SK-N-MC (cell line): ENCODE results near the gene IFFO2.

Experiments
- EZH2 ChIP-seq: fragments of 200-600 bp; sonication (generic); IDR thresholded peaks from one replicate; pipeline ENCODE4 v1.6.1; 2017; ENCODE audit warnings: antibody characterized with exemption
- POLR2AphosphoS5 ChIP-seq: IDR thresholded peaks from 2 replicates; pipeline ENCODE4 v1.6.1; 2012; ENCODE audit warnings: mild to moderate bottlenecking, low read depth, low read length, borderline replicate concordance

GRCh38 chr1:18974005-18974404 is 17.5 kb upstream of the IFFO2 start:
- TF ChIP-seq POLR2AphosphoS5, result no peak
- TF ChIP-seq EZH2, result no peak
